Adrenal gland (tissue), 12 donors: ENCODE data around the gene AMIGO2. TPM values are rescaled to one million over a fixed set of nuclear protein-coding genes. Genes with fewer than 3 reads are reported as not detected.

ENCODE experiments used
- DNase-seq, 7 donors: peaks; one replicate each; pipeline ENCODE4 v3.0.0-alpha.2; 2019 to 2020
- H3K27ac ChIP-seq, 5 donors: fragments of 200-600 bp; sonication (generic) in 4 of 5; 1 replicate in 3 of 5; 2 replicates in 2 of 5; pipeline versions ENCODE4 v1.5.1 to v1.8.0; 2016 to 2020; ENCODE audit warnings: mild to moderate bottlenecking in 1 of 5
- H3K27me3 ChIP-seq: fragments of 200-600 bp; 2 replicates; pipeline ENCODE4 v1.8.0; 2021
- H3K36me3 ChIP-seq, 2 donors: fragments of 200-600 bp; replicated peaks in 1 of 2; 1 replicate in 1 of 2; 2 replicates in 1 of 2; pipeline versions ENCODE4 v1.5.1 to v1.8.0; 2018 to 2022
- H3K4me1 ChIP-seq, 2 donors: fragments of 200-600 bp; replicated peaks in 1 of 2; 1 replicate in 1 of 2; 2 replicates in 1 of 2; pipeline versions ENCODE4 v1.5.1 to v1.8.0; 2018 to 2021
- H3K4me3 ChIP-seq, 4 donors: fragments of 200-600 bp; sonication (generic) in 3 of 4; one replicate each; pipeline ENCODE4 v1.5.1; 2016 to 2018
- H3K9me3 ChIP-seq, 3 donors: fragments of 200-600 bp; sonication (generic) in 1 of 3; replicated peaks in 1 of 3; 1 replicate in 2 of 3; 2 replicates in 1 of 3; pipeline versions ENCODE4 v1.5.1 to v1.8.0; 2016 to 2021
- CTCF ChIP-seq, 6 experiments: fragments of 450-650 bp in 4 of 6; fragments of 200-600 bp in 2 of 6; sonication (generic) in 1 of 6; IDR thresholded peaks; 1 replicate in 5 of 6; 2 replicates in 1 of 6; pipeline versions ENCODE4 v1.5.1 to v1.8.0; 2016 to 2021; ENCODE audit warnings: antibody characterized with exemption in 6 of 6, mild to moderate bottlenecking in 2 of 6, moderate library complexity in 1 of 6
- POLR2A ChIP-seq, 2 donors: fragments of 450-650 bp; IDR thresholded peaks; one replicate each; pipeline ENCODE4 v1.6.1; 2017; ENCODE audit warnings: antibody characterized with exemption in 2 of 2, mild to moderate bottlenecking in 2 of 2, moderate library complexity in 1 of 2
- WGBS, 4 donors: extraction: QIAGEN DNeasy Blood & Tissue Kit in 2 of 4; methylation state at CpG; one replicate each; pipeline versions ENCODE4 v1.1.5 to v1.1.7; 2013 to 2017; 5-methylcytosine and 5-hydroxymethylcytosine counted together
- intact Hi-C, 2 donors: fragments of 100-400 bp; cut with DNase I; formaldehyde crosslinking; loops; one replicate each; pipeline versions ENCODE4 v1.14.1 to v1.15.0; 2022 to 2023
- polyA plus RNA-seq, 3 donors: library from polyadenylated mRNA; stranded (reverse); fragments of 200-250 nt in 2 of 3; fragments of 350-450 nt in 1 of 3; fragmentation: Illumina TruSeq in 1 of 3; extraction: RNeasy Lipid Tissue Mini Kit (QIAGEN cat#74804) in 1 of 3; gene quantifications; one replicate each; pipeline ENCODE4 v1.2.3, GENCODE V29; 2013 to 2014
- total RNA-seq, 9 donors: library from RNA; depleted of rRNA in 4 of 9; stranded (reverse); fragments of >200 nt in 4 of 9; fragments of 120-200 nt in 1 of 9; fragmentation: NEBNext Ultra II Directional in 1 of 9; extraction: Animal tissue kit (Norgen Biotek cat#: 25700) in 1 of 9; gene quantifications; one replicate each; pipeline versions ENCODE4 v1.1.0 to v1.2.4, GENCODE V29; 2013 to 2023
- donor health status: healthy with polysubstance abuse.
- donor health status: Bipolar disorder and iron deficiency.
- donor health status: DM: yes; HTN: yes; CAD: no.
- donor health status: DM: no; HTN: no; CAD: no.
- donor health status: DM: no; HTN: no; CAD: no.
- donor health status: DM: yes; HTN: yes; CAD: no.

AMIGO2 gene
- total and polyA plus RNA-seq, 12 donors: 10.6 to 40.4 (median 28.3) TPM

DNA sequence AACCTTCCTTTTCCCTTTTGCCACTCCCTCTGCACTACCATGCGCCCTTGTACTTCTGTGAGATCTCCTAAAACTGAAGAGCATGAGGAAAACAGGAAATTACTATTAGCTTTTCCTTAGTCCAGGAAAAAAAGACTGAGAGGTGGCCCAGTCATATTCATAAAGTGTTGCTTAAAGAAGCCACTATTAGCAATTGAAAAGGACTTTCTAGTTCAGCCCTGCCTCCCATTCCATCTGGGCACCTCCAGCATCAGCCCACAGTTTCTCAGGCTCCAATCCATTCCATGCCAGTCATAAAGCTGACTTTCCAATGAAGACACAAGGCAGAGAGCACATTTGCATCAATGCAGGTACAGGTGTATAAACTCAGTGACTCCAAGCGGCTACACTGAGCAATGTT is 19.9 kb upstream of the AMIGO2 start:
- intact Hi-C loops: no loop called here
- no peaks in the 10 kb centered on the region for H3K36me3 ChIP-seq

DNA sequence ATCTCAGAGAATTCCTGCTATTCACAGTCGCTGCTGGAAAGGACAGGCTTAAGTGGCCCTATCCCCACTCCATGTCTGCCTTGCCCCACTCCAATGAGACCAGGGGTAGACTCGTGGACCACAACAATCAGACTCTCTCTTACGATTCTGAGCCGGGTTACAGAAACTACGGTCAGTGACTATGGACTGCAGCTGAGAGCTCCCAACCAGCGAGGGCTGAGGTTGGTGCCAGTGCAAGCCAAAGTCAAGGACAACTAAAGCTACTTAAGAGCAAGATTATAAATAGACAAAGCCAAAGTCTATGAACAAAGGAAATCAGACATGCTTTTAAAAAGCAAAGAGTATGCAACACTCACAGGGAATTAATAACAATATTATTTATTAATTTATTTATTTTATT is 18.3 kb upstream of the AMIGO2 start:
- H3K4me3 ChIP-seq: peak overlapping the region in 1 of 4 donors; percentile 22
- intact Hi-C loops: no loop called here
- H3K9me3 ChIP-seq: no peaks in the 10 kb centered on the region
- H3K4me1 ChIP-seq: peaks cover 11 to 15% of the 10 kb centered on the region in 2 donors
- TF ChIP-seq CTCF (IDR thresholded peaks at IDR 0.05) (no peak), POLR2A (IDR thresholded peaks at IDR 0.05) (peak in 1 of 2 donors; percentile 8)
- H3K27ac ChIP-seq: peak overlapping the region in 2 of 5 donors; percentile 63
- H3K27me3 ChIP-seq: no peaks in the 10 kb centered on the region
- DNase-seq: peak; percentile 39 to 80 (median 65)
- H3K36me3 ChIP-seq: no peaks in the 10 kb centered on the region
- 52 to 56% (median 53%) methylated on average over 6 of the region's 6 CpGs for WGBS, 4 donors

More for the DNA sequence above, 19.9 kb upstream of the AMIGO2 start:
- peaks cover 11 to 15% of the 10 kb centered on the region in 2 donors for H3K4me1 ChIP-seq
- H3K27me3 ChIP-seq: no peaks in the 10 kb centered on the region
- H3K27ac ChIP-seq: no peak overlapping the region
- DNase-seq: no peak
- no peak overlapping the region for H3K4me3 ChIP-seq
- WGBS, 4 donors: 50 to 100% (median 72%) methylated on average over 2 of the region's 2 CpGs
- TF ChIP-seq CTCF (IDR thresholded peaks at IDR 0.05) (no peak), POLR2A (IDR thresholded peaks at IDR 0.05) (no peak)
- H3K9me3 ChIP-seq: no peaks in the 10 kb centered on the region

- H3K9me3 ChIP-seq: no peaks in the 10 kb centered on the region
- H3K36me3 ChIP-seq: no peaks in the 10 kb centered on the region
- DNase-seq: no peak
- H3K27ac ChIP-seq: peak overlapping the region in 1 of 5 donors; percentile 63
- H3K4me1 ChIP-seq: peaks cover 11% of the 10 kb centered on the region in 2 donors
- H3K4me3 ChIP-seq: peak overlapping the region in 1 of 4 donors; percentile 22
- intact Hi-C loops: no loop called here
- WGBS, 4 donors: 74 to 88% (median 80%) methylated on average over 7 of the region's 7 CpGs
- no peaks in the 10 kb centered on the region for H3K27me3 ChIP-seq
- TF ChIP-seq POLR2A (IDR thresholded peaks at IDR 0.05) (no peak), CTCF (IDR thresholded peaks at IDR 0.05) (no peak)
These were observed 17.6 kb upstream of the AMIGO2 start for GRCh38 chr12:47097276-47097896.

- H3K9me3 ChIP-seq: no peaks in the 10 kb centered on the region
- intact Hi-C loops: no loop called here
- H3K27me3 ChIP-seq: no peaks in the 10 kb centered on the region
- peaks cover 11% of the 10 kb centered on the region in 2 donors for H3K4me1 ChIP-seq
- H3K27ac ChIP-seq: no peak overlapping the region
- no peak for TF ChIP-seq CTCF (IDR thresholded peaks at IDR 0.05)
- no peak for TF ChIP-seq POLR2A (IDR thresholded peaks at IDR 0.05)
- no peak overlapping the region for H3K4me3 ChIP-seq
- WGBS, 4 donors: 65 to 92% (median 80%) methylated on average over 3 of the region's 3 CpGs
- DNase-seq: no peak
- no peaks in the 10 kb centered on the region for H3K36me3 ChIP-seq
These were observed 15.9 kb upstream of the AMIGO2 start for GRCh38 chr12:47095446-47096236.
